ENCODE measurements around the gene TRIOBP.

DNA sequence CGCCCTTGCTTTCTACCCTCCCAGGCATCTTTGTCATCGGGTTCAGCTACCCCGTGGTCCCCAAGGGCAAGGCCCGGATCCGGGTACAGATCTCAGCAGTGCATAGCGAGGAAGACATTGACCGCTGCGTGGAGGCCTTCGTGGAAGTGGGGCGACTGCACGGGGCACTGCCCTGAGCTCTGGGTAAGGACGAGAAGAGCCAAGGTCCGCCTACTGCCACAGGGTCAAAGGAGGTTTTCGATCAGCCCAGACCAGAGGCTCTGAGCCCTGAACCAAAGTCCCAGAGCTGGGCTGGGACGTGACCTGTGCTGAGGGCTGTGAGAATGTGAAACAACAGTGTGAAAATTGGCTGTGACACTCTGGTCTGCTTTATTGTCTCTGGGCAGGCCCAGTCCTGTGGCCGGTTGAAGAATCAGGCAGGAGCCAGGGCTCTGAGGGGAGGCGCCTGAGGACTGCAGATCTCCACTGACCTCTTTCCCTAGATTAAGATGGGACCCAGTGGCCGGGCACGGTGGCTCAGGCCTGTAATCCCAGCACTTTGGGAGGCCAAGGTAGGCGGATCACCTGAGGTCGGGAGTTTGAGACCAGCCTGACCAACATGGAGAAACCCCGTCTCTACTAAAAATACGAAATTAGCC, 119.8 kb downstream of the TRIOBP start:
- TF ChIP-seq, protein P1, sequence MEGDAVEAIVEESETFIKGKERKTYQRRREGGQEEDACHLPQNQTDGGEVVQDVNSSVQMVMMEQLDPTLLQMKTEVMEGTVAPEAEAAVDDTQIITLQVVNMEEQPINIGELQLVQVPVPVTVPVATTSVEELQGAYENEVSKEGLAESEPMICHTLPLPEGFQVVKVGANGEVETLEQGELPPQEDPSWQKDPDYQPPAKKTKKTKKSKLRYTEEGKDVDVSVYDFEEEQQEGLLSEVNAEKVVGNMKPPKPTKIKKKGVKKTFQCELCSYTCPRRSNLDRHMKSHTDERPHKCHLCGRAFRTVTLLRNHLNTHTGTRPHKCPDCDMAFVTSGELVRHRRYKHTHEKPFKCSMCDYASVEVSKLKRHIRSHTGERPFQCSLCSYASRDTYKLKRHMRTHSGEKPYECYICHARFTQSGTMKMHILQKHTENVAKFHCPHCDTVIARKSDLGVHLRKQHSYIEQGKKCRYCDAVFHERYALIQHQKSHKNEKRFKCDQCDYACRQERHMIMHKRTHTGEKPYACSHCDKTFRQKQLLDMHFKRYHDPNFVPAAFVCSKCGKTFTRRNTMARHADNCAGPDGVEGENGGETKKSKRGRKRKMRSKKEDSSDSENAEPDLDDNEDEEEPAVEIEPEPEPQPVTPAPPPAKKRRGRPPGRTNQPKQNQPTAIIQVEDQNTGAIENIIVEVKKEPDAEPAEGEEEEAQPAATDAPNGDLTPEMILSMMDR (IDR thresholded peaks at IDR 0.05): no peak
- TF ChIP-seq POLR2A (IDR thresholded peaks at IDR 0.05; ENCODE audit: low read depth): no peak
